Measurements from ENCODE around the gene GIT2.

The GIT2 gene

GRCh38 chr12:109968801-109969200 lies 27.4 kb downstream of the GIT2 start:
- no peak for DNase-seq (ENCODE audit: low read depth)

- DNase-seq (ENCODE audit: low read depth): no peak
These were observed 28.1 kb downstream of the GIT2 start for GRCh38 chr12:109968032-109968420.

GRCh38 chr12:109967383-109968031 lies 28.7 kb downstream of the GIT2 start:
- DNase-seq (ENCODE audit: low read depth): no peak

GRCh38 chr12:109966546-109966945 lies 29.6 kb downstream of the GIT2 start:
- DNase-seq (ENCODE audit: low read depth): no peak

- DNase-seq (ENCODE audit: low read depth): no peak
These were observed 32.3 kb downstream of the GIT2 start for GRCh38 chr12:109963743-109964429.

- no peak for DNase-seq (ENCODE audit: low read depth)
These were observed 32.8 kb downstream of the GIT2 start for GRCh38 chr12:109963330-109963729.

- DNase-seq (ENCODE audit: low read depth): no peak
These were observed 33.8 kb downstream of the GIT2 start for GRCh38 chr12:109962398-109962797.

GRCh38 chr12:109961612-109962011 lies 34.6 kb downstream of the GIT2 start:
- no peak for DNase-seq (ENCODE audit: low read depth)

GRCh38 chr12:109961201-109961600 lies 35.0 kb downstream of the GIT2 start:
- DNase-seq (ENCODE audit: low read depth): no peak

- DNase-seq (ENCODE audit: low read depth): no peak
These were observed 36.6 kb downstream of the GIT2 start for GRCh38 chr12:109959411-109960093.

- no peak for DNase-seq (ENCODE audit: low read depth)
These were observed 37.8 kb downstream of the GIT2 start for GRCh38 chr12:109958374-109958773.

- no peak for DNase-seq (ENCODE audit: low read depth)
These were observed 42.5 kb downstream of the GIT2 start for GRCh38 chr12:109953656-109954055.

- no peak for DNase-seq (ENCODE audit: low read depth)
These were observed 43.3 kb downstream of the GIT2 start for GRCh38 chr12:109952873-109953272.

- DNase-seq (ENCODE audit: low read depth): no peak
These were observed 43.9 kb downstream of the GIT2 start for GRCh38 chr12:109952160-109952858.

- DNase-seq (ENCODE audit: low read depth): no peak
These were observed 44.4 kb downstream of the GIT2 start for GRCh38 chr12:109951751-109952150.

- no peak for DNase-seq (ENCODE audit: low read depth)
These were observed 45.0 kb downstream of the GIT2 start for GRCh38 chr12:109951136-109951535.

GRCh38 chr12:109950625-109951024 lies 45.5 kb downstream of the GIT2 start:
- no peak for DNase-seq (ENCODE audit: low read depth)

GRCh38 chr12:109949089-109949488 lies 47.1 kb downstream of the GIT2 start:
- DNase-seq (ENCODE audit: low read depth): no peak

GRCh38 chr12:109948368-109948767 lies 47.8 kb downstream of the GIT2 start:
- no peak for DNase-seq (ENCODE audit: low read depth)

- DNase-seq (ENCODE audit: low read depth): no peak
These were observed 48.6 kb downstream of the GIT2 start for GRCh38 chr12:109947521-109947920.

GRCh38 chr12:109946913-109947312 lies 49.3 kb downstream of the GIT2 start:
- DNase-seq (ENCODE audit: low read depth): no peak

GRCh38 chr12:109946505-109946904 lies 49.7 kb downstream of the GIT2 start:
- no peak for DNase-seq (ENCODE audit: low read depth)
